ENCODE data around the gene NFE2. TPM values are rescaled to one million over a fixed set of nuclear protein-coding genes. Genes with fewer than 3 reads are reported as not detected.

The NFE2 gene
- total RNA-seq, 4 donors from 2014 or later, result 2.5 to 18.6 (median 8.1) TPM

GRCh38 chr12:54280468-54281260 is 20.2 kb downstream of the NFE2 start, which contains the start of gene HNRNPA1:
HNRNPA1 (plus strand) TSS chr12:54280726; CDS start chr12:54280808, 82 bp downstream.
- intact Hi-C loops (cut with DNase I; ENCODE audit: low total_unique reads), result no loop called here
- TF ChIP-seq POLR2A (IDR thresholded peaks at IDR 0.05), result peak in 1 of 2 donors; percentile 99
- TF ChIP-seq CTCF (IDR thresholded peaks at IDR 0.05), result no peak
- WGBS, 2 donors, result 0% methylated on average over 48 of the region's 48 CpGs
- H3K4me3 ChIP-seq (ENCODE audit: low read depth, poor library complexity, severe bottlenecking), result peak within 1 kb of the TSS; percentile 78
- peak; percentile 99 for DNase-seq (ENCODE audit: low spot score in 2 of 2)

GRCh38 chr12:54279632-54280467 is 21.0 kb downstream of the NFE2 start, which contains the start of gene CBX5:
CBX5 (minus strand) TSS chr12:54280122; CDS start chr12:54257650, 22,472 bp downstream.
- DNase-seq (ENCODE audit: low spot score in 2 of 2), result peak; percentile 99 to 100
- intact Hi-C loops (cut with DNase I; ENCODE audit: low total_unique reads), result no loop called here
- 0% methylated on average over 47 to 49 of the region's 49 CpGs for WGBS, 2 donors
- H3K4me3 ChIP-seq (ENCODE audit: low read depth, poor library complexity, severe bottlenecking), result peak within 1 kb of the TSS; percentile 78
- peak in 1 of 2 donors; percentile 64 for TF ChIP-seq POLR2A (IDR thresholded peaks at IDR 0.05)
- TF ChIP-seq CTCF (IDR thresholded peaks at IDR 0.05), result no peak

- 1% methylated on average over 17 to 19 of the region's 19 CpGs for WGBS, 2 donors
- intact Hi-C loops (cut with DNase I; ENCODE audit: low total_unique reads), result no loop called here
- no peak for DNase-seq (ENCODE audit: low spot score in 2 of 2)
- peak overlapping the region; percentile 32 for H3K4me3 ChIP-seq (ENCODE audit: low read depth, poor library complexity, severe bottlenecking)
- TF ChIP-seq CTCF (IDR thresholded peaks at IDR 0.05) (no peak), POLR2A (IDR thresholded peaks at IDR 0.05) (no peak)
Measured at GRCh38 chr12:54279227-54279631, 21.6 kb downstream of the NFE2 start.

GRCh38 chr12:54277823-54278276 is 23.0 kb downstream of the NFE2 start:
- intact Hi-C loops (cut with DNase I; ENCODE audit: low total_unique reads), result no loop called here
- TF ChIP-seq CTCF (IDR thresholded peaks at IDR 0.05) (no peak), POLR2A (IDR thresholded peaks at IDR 0.05) (no peak)
- DNase-seq (ENCODE audit: low spot score in 2 of 2), result no peak
- no peak overlapping the region for H3K4me3 ChIP-seq (ENCODE audit: low read depth, poor library complexity, severe bottlenecking)
- 25 to 28% methylated on average over 5 of the region's 5 CpGs for WGBS, 2 donors

- WGBS, 2 donors, result 90 to 91% methylated on average over 3 of the region's 3 CpGs
Measured at GRCh38 chr12:54276368-54276767, 24.4 kb downstream of the NFE2 start.

More at GRCh38 chr12:54276368-54276767, 24.4 kb downstream of the NFE2 start:
- DNase-seq (ENCODE audit: low spot score in 2 of 2), result no peak
- intact Hi-C loops (cut with DNase I; ENCODE audit: low total_unique reads), result no loop called here
- no peak for TF ChIP-seq CTCF (IDR thresholded peaks at IDR 0.05)
- no peak for TF ChIP-seq POLR2A (IDR thresholded peaks at IDR 0.05)
- no peak overlapping the region for H3K4me3 ChIP-seq (ENCODE audit: low read depth, poor library complexity, severe bottlenecking)

Measured in lower leg skin (tissue), 4 donors.